GM12874 (cell line): ENCODE data around the gene MRGPRD.

Experiments
- TF ChIP-seq, protein P1 (sequence below): IDR thresholded peaks from 2 replicates; pipeline ENCODE4 v1.5.1; 2011; ENCODE audit warnings: low read depth, mild to moderate bottlenecking, control low read depth, low read length, moderate library complexity; ENCODE audit not compliant: insufficient read depth

Gene MRGPRD

DNA sequence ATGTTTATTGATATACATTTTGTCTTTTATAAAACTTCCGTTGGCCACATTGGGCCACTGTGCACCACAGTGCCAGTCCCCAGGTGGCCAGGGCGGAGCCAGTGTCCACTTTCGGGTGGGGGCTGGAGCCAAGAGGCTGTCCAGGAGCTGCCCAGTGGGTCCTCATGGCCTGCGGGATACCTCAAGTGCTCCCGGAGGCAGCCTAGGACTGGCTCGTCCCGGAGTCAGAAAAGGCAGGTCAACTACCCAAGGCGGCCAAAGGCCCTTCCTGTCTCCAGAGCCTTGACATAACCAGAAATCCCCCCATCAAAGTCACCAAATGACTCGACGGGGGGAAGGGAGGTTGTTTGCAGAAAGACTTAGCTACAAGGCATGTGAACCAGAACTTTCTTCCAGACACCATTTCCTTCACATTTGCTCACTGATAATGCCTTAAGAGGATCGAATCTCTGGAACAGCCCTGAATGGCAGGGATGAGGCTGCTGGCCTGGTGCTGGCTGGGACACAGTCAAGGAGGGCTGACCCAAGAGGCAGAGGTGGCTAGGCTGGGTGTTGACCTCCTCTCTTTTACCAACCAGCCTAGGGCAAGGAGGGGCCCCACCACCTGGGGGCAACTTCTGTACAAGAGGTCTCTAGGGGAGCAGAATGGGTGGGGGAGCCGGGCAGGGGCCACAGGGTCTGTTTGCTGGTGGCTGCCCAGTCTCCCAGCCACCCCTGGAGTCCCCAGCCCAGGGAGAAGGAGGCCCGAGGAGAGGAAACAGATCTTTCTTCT lies 23.8 kb upstream of the MRGPRD start:
- TF ChIP-seq, protein P1, sequence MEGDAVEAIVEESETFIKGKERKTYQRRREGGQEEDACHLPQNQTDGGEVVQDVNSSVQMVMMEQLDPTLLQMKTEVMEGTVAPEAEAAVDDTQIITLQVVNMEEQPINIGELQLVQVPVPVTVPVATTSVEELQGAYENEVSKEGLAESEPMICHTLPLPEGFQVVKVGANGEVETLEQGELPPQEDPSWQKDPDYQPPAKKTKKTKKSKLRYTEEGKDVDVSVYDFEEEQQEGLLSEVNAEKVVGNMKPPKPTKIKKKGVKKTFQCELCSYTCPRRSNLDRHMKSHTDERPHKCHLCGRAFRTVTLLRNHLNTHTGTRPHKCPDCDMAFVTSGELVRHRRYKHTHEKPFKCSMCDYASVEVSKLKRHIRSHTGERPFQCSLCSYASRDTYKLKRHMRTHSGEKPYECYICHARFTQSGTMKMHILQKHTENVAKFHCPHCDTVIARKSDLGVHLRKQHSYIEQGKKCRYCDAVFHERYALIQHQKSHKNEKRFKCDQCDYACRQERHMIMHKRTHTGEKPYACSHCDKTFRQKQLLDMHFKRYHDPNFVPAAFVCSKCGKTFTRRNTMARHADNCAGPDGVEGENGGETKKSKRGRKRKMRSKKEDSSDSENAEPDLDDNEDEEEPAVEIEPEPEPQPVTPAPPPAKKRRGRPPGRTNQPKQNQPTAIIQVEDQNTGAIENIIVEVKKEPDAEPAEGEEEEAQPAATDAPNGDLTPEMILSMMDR = no peak

- TF ChIP-seq, protein P1 = no peak
These were observed 23.1 kb upstream of the MRGPRD start for GRCh38 chr11:69003866-69004367.

DNA sequence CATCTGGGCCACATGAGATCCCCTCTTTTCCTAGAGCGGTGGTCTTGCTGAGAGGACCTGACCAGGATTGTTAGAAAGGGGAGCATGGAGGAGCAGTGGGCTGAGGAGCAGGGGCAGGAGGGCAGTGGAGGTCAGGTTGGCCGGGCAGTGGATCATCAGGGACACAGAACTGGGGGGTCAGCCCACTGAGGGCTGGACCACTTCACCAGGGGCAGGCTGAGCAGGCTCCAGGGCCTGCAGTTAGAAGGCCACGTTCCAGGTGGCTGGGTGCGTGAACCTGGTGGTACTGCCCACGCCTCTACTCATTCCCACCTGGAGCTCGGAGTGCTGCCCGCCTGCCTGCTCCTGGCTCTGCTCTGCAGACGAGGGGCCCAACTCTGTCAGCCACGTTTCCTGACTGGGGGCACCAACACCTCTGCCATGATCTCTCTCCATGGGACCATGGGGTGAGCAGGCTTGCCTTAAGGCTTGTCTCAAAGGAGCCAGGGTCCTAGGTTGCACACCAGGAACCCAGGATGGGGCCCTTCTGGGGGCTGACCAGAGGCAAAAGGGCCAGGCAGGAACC lies 22.6 kb upstream of the MRGPRD start:
- TF ChIP-seq, protein P1 = no peak

DNA sequence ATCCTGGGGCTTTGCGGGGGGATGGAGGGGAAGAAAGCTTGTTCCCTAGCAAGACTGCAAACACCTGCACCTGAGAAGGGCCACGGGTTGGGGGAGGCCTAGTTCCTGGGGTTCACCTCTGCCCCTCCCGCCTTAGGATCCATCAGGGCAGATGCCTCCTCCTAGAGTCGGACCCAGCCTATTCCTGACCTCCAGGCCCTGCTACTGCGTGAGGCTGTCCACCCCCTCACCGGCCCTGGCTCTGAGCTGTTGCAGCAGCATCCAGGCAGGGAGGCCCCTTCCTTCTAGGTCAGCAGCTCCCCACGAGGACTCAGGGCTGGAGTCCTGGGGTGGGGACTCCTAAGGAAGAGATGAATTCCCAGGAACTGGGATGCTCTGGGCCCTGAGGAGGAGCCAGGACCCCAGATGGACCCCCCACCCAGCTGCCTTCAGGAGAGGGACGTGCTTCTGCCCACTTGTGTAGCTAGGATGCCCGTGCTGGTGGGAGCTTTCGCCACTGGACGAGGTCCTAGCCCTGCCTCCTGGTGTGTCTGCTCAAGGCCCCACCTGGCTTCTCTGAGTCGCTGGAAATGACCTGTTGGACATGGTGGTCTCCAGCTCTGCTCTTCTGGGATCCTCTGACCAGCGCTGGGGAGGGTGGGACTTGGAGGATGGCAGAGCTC lies 21.9 kb upstream of the MRGPRD start:
- TF ChIP-seq, protein P1 = no peak

GRCh38 chr11:69002110-69002569 lies 21.4 kb upstream of the MRGPRD start:
- TF ChIP-seq, protein P1 = no peak

- TF ChIP-seq, protein P1 = no peak
These were observed 20.7 kb upstream of the MRGPRD start for GRCh38 chr11:69001243-69002081.
